Measurements from ENCODE around the gene PDIA5.

- TF ChIP-seq CTCF (IDR thresholded peaks at IDR 0.05) (no peak), EZH2 (IDR thresholded peaks at IDR 0.05; ENCODE audit: borderline replicate concordance, insufficient read depth, low read depth, low read length, poor library complexity, severe bottlenecking) (no peak)
Measured at GRCh38 chr3:123193448-123194101, 126.8 kb downstream of the PDIA5 start.
